ENCODE measurements around the gene C20orf96.
A peak's percentile ranks its signal among the peaks of the same experiment; 100 is the strongest.
"Not testable (repeated sequence)": the region's sequence is repeated elsewhere in the genome, so short reads cannot be mapped to it uniquely, and the experiment has no call there.

C20orf96 gene

DNA sequence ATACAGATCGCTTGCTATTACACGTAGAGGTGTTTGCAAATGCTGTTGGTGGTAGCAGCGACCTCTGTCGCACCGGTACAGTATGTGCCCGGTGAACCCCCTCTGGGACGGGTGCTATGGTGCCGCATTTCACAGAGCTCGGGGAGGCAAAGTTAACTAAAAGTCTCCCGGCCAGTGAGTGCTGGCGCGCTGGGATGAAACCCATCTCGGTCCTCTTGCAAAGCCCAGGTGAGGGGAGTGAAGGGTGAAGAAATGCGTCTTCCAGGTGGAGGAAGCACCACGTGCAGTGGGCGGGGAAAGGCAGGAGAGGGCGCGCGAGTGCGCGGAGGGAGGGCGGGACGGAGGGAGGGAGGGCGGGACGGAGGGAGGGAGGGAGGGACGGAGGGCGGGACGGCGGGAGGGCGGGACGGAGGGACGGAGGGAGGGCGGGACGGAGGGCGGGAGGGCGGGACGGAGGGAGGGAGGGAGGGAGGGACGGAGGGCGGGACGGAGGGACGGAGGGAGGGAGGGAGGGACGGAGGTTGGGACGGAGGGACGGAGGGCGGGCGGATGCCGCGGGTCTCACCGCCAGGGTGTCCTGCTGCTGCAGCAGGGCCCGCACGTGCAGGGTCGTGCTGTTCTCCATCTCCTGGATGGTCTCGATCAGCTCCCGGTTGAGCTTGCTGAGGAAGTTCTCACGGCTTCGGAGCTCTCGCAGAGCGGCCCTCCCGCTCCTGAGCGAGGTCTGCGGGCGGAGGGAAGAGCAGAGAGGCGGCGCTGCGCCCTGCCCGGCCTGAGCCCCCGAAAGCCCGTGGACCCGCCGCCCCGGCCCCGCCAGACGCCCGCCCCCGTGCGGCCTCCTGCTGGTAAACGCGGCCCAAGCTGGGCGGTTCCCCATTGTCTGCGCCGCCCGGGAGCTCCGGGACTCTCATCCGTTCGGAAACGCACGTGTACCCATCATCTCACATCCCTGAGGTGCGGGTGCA is 11.7 kb downstream of the C20orf96 start:
- DNase-seq, result peak; percentile 59

DNA sequence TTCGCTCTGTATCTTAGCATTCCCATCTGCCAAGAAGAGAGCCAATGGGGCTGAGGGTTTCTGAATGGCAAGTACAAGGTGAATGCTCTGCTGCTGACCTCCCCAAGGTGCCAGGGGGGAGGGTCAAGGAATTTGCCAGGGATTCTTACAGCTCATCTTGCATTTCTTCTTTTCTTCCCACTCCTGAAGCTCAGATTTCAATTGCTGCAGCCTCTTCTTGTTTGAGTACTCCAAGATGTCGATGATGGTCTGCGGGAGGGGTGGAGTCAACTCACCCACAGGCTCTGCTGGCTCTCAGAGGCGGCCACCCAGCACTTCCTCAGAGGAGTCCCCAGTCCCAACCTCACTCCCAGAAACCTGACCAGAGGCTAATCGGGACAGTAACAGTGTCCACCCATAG is 12.4 kb downstream of the C20orf96 start:
- no peak for DNase-seq

DNA sequence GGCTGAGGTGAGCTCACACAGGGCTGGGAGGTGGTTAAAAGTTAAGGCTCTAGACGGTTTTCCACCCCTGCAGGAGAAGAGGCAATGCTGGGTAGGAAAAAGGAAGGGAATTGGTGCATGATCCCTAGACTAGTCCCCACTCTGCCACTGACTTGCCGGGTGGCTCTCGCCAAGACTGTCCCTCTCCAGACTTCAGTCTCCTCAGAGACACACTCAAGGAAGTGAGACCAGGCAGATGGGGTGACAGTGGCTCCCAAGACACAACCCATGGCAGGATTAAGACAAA is 13.1 kb downstream of the C20orf96 start:
- no peak for DNase-seq

DNA sequence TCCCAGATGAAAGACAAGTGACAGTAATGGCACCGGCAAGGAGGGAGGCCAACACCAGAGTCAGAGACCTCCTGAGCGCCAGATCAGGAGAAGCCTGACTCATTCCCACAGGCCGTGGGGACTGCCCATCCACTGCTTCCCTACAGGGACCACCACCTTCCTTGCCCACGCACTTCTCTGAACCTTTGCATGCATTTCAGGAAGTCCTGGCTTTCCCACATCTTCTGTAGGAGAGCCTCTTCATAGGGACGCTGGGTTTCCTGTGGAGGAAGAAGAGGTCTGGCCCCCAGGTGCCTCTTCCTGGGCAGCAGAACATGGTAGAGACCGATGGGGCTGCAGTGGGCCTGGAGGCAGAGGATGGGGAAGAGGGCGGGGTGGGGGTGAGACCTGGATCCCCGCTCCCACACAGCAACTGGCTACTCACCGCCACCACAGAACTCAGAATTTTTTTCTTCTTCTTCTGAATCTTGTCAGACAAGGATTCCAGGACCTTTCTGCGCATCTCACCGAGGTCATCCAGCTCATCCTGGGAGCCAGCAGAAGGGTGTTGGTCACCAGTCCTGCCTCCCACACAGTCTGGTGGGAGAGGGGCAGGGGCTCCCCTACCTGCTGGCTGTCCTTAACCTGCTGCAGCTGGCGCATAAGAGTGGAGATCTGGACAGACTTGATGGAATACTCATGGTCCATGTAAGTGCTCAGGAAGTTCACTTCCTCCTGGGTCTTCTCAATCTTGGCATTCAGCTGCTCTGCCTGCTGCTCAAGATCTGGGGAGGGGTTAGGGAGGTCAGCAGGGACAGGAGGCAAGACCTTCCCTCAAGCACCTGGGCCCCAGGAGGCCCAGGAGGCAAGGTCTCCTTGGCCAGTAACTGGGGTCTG is 13.7 kb downstream of the C20orf96 start:
- no peak for DNase-seq

DNA sequence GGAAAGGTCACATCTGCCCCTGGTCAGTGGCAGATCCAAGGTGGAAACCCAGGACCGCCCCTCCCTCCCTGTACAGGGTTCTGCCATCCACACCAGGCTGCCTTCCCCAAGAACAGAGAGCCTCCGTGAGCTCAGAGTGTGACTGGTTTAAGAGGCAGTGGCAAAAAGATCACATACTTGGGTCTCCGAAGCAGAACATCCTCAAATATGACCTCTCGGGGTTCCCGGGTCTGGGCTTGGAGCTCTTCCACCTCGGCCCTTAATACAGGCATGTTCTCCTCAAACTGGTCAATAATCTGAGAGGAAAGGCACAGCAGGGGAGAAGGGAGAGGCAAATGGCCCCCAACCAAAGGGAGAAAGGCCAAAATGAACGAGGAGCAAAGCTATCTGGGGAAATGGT is 14.8 kb downstream of the C20orf96 start:
- no peak for DNase-seq

DNA sequence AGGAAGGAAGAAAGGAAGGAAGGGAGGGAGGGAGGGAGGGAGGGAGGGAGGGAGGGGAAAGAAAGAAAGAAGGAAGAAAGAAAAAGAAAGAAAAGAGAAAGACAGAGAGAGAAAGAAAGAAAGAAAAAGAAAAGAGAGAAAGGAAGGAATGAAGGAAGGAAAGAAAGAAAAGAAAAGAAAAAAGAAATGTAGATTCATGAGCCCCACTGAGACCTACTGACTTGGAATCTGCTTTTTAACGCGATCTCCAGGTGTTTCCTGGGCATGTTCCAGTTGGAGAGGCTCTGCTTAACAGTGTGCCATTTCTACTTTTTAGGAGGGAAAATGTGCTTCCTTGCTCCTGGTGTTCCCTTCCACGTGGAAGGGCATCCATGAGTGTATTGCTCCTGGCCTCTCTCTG is 16.7 kb downstream of the C20orf96 start:
- no peak for DNase-seq

DNA sequence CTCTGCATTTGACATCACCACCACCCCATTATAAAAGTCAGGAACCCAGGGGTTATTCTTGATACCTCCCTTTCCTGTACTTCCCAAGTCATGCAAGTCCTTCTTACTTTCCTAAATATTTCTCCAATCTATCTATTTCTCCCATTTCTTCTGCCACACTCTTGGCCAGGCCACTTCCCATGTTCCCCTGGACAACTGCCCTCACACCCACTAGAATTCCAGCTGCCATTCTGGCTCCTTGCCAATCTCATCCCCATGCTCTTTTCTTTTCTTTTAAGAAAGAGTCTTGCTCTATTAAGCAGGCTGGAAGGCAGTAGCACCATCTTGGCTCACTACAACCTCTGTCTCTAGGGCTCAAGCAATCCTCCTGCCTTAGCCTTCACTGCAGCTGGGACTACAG is 17.8 kb downstream of the C20orf96 start:
- DNase-seq, result no peak

DNA sequence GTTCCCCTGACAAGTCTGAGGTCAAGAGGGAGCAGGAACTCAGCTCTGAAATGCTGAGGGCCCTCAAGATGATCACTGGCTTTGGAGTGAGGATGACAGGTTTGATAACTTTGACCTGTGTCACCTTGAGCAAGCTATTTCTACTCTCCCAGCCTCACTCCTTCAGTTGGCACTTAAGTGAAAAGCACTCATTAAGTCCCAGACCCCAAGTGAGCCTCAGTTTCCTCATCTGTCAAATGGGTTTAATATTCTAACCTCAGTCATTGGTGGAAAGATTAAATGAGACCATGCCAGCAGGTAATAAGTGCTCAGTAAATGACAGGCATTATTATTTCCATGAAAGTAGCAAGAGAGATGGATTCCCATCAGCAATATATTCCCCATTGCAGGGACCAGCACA is 19.0 kb downstream of the C20orf96 start:
- DNase-seq, result no peak

DNA sequence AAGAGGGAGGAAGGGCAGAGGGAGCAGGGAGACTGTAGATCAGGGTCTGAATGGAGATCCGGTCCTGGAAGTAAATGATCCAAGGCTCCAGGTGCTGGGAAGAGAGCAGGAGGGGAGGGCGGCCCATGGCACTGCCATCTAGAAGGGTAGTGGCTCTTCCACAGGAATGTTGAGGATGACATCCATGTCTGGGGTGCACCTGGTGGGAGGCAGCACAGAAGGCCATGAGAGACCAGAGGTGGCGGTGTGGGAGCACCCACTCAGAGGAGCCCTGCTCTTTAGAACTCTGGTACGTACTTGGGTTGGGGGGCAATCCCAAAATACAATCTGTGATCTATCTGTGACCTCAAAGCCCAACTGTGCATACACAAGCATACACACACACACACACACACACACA is 19.5 kb downstream of the C20orf96 start:
- DNase-seq, result no peak

DNA sequence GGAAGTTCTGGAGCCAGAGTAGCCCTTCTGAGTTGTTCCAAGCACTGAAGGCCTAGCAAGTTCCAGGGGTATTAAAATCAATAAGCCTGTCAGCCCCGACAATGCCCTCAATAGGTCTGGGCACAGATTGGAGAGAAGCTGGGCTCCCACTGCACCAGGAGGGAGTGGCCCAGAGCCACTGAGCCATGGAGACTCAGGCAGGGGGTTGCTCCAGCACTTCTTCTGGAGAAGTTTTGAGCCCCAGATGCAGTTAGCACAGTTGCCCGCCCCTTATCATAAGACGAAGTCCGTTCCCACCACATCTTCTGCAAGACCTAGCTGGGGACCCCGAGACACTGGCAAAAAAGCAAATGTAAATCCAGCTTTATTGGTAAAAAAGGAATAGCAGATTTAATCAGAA is 20.0 kb downstream of the C20orf96 start:
- no peak for DNase-seq

DNA sequence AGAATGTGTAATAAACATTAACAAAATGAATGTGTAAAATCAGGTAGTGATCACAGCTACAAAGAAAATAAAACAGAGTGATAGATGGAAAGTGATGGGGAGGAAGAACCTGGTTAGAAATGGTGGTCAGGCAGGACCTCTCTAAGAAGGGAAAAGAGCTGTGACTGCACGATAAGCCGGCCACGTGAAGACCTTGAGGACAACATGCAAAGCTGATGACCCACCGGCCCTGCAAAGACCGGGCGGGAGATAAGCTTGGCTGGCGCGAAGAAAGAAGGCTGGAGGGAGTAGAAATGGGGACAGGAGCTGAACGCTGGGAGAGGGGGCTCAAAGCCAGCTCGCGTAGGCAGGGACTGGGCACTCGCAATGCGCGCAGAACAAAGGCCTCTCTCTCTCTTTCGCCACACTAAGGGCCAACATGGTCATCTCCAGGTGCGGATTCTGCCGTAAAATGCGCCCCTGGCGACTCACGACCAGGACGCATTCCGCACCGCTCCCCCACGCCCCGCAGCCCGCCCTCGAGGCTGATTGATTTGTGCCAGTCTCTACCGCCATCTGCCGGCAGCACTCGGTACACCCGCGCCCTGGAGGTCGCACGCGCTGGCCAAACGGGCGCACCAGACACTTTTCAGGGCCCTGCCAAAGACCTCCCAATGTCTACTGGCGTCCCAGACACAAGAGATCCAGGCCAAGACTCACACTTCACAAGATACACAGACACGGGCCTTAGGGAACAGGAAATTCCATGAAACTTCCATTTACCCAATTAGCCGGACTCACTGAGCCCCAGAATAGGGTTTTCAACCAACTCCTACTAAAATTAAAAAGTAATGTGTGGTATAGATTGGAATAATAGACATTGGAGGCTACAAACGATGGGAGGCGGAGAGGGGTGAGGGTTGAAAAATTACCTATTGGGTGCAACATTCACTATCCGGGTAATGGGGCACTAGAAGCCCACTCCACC is 23.7 kb downstream of the C20orf96 start:
- DNase-seq, result peak; percentile 82

DNA sequence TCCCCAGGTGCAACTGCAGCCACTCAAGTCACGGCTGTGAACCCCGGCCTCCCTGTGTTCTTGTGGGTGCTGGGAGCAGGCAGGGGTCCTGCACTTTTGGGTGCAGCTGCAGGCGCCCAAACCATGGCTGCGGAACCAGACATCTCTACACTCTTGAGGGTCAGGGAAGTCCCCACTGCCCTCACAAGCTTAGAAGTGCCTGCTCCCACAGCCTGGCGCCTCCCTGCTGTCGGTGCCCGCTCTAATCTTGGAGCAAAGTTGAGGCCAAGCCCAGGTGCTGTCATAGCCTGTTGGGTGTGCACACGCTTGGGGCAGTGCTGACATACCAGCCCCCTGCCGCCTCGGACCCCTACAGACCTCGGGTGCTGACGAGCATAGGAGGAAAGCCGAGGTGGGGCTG is 26.8 kb downstream of the C20orf96 start:
- no peak for DNase-seq

DNA sequence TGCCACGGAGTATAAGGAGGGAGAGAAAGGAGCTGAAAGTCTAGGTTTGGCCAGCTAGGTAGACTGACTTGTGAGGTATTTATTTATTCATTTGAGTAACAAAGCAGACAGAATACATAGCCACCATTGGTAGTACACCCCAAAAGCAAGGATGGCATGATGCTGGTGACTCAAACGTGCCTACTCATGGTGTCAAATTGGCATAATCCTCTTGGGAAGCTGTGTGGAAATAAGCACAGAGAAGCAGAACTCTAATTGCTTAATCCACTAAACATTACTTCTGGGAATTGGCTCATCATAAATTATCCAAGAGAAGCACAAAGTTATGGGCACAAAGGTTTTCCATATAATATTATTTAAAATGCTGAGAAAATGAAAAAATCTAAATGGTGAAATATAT is 30.6 kb downstream of the C20orf96 start:
- no peak for DNase-seq

DNA sequence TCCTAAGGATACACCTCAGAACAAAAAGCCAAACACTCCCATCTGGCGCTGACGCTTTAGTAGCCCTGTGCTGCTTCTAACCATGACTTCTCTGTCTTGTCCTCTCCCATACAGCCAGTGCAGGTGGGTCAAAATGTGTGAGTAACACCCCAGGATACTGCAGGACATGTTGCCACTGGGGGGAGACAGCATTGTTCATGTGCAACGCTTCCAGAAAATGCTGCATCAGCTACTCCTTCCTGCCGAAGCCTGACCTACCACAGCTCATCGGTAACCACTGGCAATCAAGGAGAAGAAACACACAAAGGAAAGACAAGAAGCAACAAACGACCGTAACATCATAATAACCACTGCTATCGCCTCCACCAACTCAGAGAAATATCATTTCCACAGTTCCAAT is 31.6 kb downstream of the C20orf96 start:
- no peak for DNase-seq

DNA sequence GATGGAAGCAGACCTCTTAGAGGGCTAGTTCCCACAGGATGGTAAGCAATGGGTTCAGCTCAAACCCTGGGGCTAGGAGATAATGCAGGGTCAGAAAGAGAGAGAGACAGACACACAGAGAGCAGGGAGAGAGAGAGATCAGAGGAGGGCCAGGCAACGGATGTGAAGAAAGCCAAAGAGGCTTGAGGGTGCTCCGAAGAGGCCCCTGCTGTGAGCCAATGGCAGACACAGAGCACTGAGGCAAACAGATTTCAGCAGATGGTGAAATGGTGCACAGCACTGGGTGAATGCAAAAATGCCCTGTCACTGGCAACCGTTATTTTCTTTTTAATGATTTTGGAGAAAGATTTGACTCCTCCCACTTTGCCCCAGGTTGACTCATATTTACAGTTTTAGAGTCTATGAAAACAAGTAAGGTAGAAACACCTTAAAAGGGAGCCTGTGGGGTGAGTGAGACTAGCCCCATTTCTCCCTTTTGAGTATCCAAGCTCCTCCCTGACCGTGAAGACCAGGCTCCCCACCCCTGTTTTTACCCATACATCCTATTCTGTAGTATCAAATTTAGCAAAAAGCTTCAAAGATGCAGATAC is 32.2 kb downstream of the C20orf96 start:
- no peak for DNase-seq

DNA sequence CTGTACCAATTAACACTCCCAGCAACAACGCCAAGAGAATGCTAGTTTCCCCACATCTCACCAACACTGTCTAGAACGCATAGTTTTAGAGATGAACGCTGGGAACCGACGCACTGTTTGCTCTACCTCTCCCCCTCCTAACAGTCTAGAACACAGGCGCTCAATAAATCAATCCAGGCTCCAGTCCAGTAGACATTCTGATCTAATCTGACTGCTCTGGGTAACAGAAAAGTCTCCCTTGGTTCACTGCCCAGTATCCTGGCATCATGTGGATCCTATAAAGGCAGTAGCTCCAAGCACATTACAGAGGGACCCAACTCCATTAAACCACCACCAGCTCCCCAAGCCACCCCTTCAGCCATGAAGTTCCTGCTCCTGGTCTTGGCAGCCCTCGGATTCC is 33.1 kb downstream of the C20orf96 start, which contains the start of gene DEFB132:
DEFB132 (plus strand) TSS at position 306 of the 400 bp plus-strand sequence; CDS start at position 361, 55 bp downstream.
- no peak for DNase-seq

DNA sequence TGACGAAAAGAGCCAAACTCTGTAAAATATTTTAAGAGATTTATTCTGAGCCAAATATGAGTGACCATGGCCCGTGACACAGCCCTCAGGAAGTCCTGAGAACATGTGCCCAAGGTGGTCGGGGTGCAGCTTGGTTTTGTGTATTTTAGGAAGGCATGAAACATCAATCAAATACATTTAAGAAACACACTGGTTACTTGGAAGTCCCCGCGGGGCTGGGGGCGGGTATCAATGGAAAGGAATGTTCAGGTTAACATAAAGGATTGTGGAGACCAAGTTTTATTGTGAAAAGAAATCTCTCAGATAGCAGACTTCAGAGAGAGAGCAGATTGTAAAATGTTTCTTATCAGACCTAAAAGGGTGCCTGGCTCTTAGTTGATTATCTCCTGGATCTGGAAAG is 37.1 kb downstream of the C20orf96 start:
- not testable (repeated sequence) for DNase-seq

DNA sequence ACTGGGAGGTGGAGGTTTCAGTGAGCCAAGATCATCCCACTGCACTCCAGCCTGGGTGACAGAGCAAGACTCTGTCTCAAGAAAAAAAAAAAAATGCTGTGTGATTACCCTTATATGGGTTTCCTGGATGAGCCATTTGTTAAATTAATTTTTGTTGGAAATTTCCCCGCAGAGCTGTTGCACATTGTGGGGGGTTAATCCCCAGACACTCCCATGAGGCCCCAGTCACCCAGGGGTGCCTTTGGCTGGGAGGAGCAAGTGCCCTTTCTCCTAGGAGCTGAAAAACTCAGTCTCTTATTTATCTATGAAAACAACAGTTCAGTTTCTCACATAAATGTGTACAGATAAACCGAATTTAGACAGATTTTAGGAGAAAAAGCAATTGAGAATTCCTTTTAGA is 37.7 kb downstream of the C20orf96 start:
- DNase-seq, result no peak

DNA sequence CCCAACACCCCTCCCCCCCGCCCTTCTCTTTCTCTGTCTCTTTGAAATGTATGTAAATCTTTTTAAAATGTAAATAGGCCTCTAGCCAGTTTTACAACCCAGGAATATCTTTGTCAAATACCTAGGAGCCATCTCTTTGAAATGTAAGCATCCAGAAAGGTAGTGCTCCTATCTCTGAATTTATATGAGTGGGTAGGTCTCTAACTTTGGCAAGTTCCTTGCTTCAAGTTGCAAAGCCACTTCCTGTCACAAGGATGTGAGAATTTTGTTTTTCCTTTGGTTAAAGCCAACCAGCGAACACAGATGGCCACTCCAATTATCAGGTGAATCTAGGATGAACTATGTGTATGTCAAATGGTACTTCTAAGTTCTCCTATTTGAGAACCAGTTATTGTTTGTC is 39.2 kb downstream of the C20orf96 start:
- no peak for DNase-seq

DNA sequence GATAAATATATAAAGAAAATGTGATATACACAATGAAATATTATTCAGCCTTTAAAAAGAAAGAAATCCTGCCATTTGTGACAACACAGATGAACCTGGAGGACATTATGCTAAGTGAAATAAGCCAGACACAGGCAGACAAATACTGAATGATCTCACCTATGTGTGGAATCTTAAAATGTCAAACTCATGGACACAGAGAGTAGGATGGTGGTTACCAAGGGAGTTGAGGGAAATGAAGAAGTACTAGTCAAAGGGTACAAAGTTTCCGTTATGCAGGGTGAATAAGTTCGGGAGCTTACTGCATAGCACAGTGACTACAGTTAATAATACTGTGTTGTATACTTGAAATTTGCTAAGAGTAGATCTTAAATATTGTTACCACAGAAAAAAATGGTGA is 47.6 kb downstream of the C20orf96 start:
- DNase-seq, result no peak

DNA sequence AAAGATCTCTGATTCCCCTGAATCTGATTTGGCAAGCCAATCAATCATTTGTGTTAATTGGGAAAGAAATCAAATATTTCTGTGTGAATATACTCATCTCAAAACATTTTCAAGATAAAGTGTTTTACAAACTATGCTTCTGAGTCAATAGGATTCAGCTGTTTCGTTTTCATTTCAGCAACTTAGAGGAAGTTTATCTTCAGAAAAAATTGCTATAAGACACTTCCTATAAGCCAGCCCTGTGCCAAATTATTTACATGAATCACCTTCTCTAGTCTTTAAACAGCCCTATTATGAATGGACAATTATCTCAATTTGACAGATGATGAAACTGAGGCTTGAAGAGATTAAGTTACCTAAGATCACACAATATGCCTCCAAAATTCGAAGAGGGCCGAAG is 52.6 kb downstream of the C20orf96 start:
- DNase-seq, result no peak

DNA sequence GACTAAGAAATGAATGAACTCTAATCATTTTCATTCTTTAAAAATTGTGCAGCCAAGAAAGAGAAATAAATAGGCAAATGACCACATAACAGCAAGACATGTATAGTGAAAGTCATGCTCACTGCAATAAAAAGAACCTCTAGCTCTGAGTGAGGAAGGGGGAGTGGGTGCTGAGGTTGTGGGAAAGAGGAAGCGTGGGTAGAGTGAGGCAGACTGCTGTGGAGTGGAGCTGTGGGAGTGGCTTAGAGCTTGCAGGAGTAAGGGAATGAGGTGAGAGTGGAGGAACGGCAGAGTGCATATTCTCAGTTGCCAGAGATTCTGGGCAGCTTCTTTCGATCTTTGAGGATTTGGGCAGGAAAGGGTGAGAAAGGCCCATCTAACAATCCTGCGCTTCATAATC is 53.1 kb downstream of the C20orf96 start:
- DNase-seq, result no peak

Data from right kidney (tissue), 1 donor.